ENCODE data around the gene SACM1L. TPM values are rescaled to one million over a fixed set of nuclear protein-coding genes. Genes with fewer than 3 reads are reported as not detected.
"Not testable (repeated sequence)": the region's sequence is repeated elsewhere in the genome, so short reads cannot be mapped to it uniquely, and the experiment has no call there.

The SACM1L gene
- total and polyA plus RNA-seq, 2 experiments from 2014 or later: 32.8 to 37.5 TPM

GRCh38 chr3:45693941-45694521 is 4.8 kb downstream of the SACM1L start:
- Histone ChIP-seq H3K27me3 (no peaks in the 10 kb centered on the region), H3K4me3 (no peak overlapping the region), H3K9me3 (ENCODE audit: low read depth) (no peaks in the 10 kb centered on the region), H3K27ac (peak overlapping the region; percentile 42), H3K4me1 (ENCODE audit: low read depth) (peaks cover 12% of the 10 kb centered on the region), H3K36me3 (no peaks in the 10 kb centered on the region)
- DNase-seq (ENCODE audit: low read depth in 1 of 2, low spot score in 1 of 2): no peak
- no peak for TF ChIP-seq CTCF (IDR thresholded peaks at IDR 0.05; ENCODE audit: low read depth, low read length)

GRCh38 chr3:45695166-45695565 is 6.0 kb downstream of the SACM1L start:
- not testable (repeated sequence) for H3K9me3 ChIP-seq (ENCODE audit: low read depth); H3K27me3 ChIP-seq; H3K4me3 ChIP-seq; DNase-seq (ENCODE audit: low read depth in 1 of 2, low spot score in 1 of 2); H3K27ac ChIP-seq; H3K36me3 ChIP-seq
- peaks cover 12% of the 10 kb centered on the region for H3K4me1 ChIP-seq (ENCODE audit: low read depth)

GRCh38 chr3:45700570-45701073 is 11.4 kb downstream of the SACM1L start:
- TF ChIP-seq CTCF (IDR thresholded peaks at IDR 0.05; ENCODE audit: low read depth, low read length): no peak
- Histone ChIP-seq H3K36me3 (peaks cover under 1% of the 10 kb centered on the region), H3K27me3 (no peaks in the 10 kb centered on the region), H3K4me3 (no peak overlapping the region), H3K9me3 (ENCODE audit: low read depth) (no peaks in the 10 kb centered on the region), H3K27ac (no peak overlapping the region), H3K4me1 (ENCODE audit: low read depth) (no peaks in the 10 kb centered on the region)
- DNase-seq (ENCODE audit: low read depth in 1 of 2, low spot score in 1 of 2): no peak

- TF ChIP-seq CTCF (IDR thresholded peaks at IDR 0.05; ENCODE audit: low read depth, low read length): no peak
- Histone ChIP-seq H3K36me3 (peaks cover 7% of the 10 kb centered on the region), H3K27ac (no peak overlapping the region), H3K27me3 (no peaks in the 10 kb centered on the region), H3K4me1 (ENCODE audit: low read depth) (no peaks in the 10 kb centered on the region), H3K4me3 (no peak overlapping the region), H3K9me3 (ENCODE audit: low read depth) (no peaks in the 10 kb centered on the region)
- DNase-seq (ENCODE audit: low read depth in 1 of 2, low spot score in 1 of 2): peak in 1 of 2 donors; percentile 33
Measured at GRCh38 chr3:45701172-45701867, 12.1 kb downstream of the SACM1L start.

GRCh38 chr3:45704301-45704943 is 15.2 kb downstream of the SACM1L start:
- Histone ChIP-seq H3K36me3 (peaks cover 21% of the 10 kb centered on the region), H3K27ac (no peak overlapping the region), H3K27me3 (no peaks in the 10 kb centered on the region), H3K9me3 (ENCODE audit: low read depth) (no peaks in the 10 kb centered on the region), H3K4me3 (no peak overlapping the region), H3K4me1 (ENCODE audit: low read depth) (no peaks in the 10 kb centered on the region)
- no peak for TF ChIP-seq CTCF (IDR thresholded peaks at IDR 0.05; ENCODE audit: low read depth, low read length)
- no peak for DNase-seq (ENCODE audit: low read depth in 1 of 2, low spot score in 1 of 2)
